H54 (cell line): Measurements from ENCODE around the gene IZUMO4.
A peak's percentile ranks its signal among the peaks of the same experiment; 100 is the strongest.

Experiments
- DNase-seq: peaks from one replicate; pipeline ENCODE4 v3.0.0; 2011; ENCODE audit warnings: low spot score, mixed read lengths; ENCODE audit not compliant: insufficient read length
- FAIRE-seq: peaks from 3 replicates; lab custom pipeline; 2011; peaks lifted over from hg19 to GRCh38; lab: Jason Lieb, UNC
- POLR2A ChIP-seq: IDR thresholded peaks from 2 replicates; pipeline ENCODE4 v1.6.1; 2011; ENCODE audit warnings: low read depth, mild to moderate bottlenecking, low read length

Gene IZUMO4

DNA sequence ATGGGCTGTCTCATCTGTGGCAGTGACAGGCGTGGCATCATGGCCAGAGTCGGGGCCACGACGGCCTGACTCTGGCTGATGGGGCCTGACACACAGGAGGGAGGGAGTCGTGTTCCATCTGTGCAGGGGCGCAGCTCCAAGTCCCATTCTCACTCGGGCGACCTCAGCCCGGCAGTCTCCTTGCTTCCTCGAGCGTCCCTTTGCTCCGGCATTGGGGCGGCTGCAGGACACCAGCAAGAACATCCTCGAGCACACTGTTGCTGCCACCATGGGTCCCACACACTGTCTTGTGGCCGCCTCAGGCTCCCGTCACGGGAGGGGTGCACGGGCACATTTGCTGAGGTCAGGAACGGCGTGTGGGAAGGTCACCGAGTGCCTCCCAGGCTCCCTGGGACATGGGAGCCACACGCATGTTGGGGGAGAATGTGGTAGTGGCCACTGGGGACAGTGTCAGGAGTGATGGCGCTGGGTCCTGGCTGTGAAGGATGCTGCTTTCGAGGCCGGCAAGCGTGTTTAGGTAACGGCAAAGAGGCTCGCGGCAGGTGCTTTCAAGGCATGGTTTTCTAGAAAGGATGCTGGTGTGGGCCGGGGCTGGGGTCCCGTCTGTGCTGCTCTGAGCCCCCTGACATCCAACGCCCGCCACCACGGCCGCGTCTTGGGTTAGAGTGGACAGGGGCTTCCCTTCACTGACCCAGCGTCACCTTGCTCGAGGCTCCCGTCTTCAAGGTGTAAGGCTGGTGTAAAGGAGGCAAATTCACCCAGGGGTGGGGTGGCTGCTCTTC, 3.4 kb downstream of the IZUMO4 start:
- DNase-seq = no peak
- TF ChIP-seq POLR2A = no peak
- no peak for FAIRE-seq

- DNase-seq (no peak), FAIRE-seq (no peak)
- TF ChIP-seq POLR2A = no peak
Measured at GRCh38 chr19:2100719-2101061, 4.0 kb downstream of the IZUMO4 start.

- DNase-seq = no peak
- no peak for FAIRE-seq
- TF ChIP-seq POLR2A = no peak
Measured at GRCh38 chr19:2101417-2102335, 5.0 kb downstream of the IZUMO4 start.

DNA sequence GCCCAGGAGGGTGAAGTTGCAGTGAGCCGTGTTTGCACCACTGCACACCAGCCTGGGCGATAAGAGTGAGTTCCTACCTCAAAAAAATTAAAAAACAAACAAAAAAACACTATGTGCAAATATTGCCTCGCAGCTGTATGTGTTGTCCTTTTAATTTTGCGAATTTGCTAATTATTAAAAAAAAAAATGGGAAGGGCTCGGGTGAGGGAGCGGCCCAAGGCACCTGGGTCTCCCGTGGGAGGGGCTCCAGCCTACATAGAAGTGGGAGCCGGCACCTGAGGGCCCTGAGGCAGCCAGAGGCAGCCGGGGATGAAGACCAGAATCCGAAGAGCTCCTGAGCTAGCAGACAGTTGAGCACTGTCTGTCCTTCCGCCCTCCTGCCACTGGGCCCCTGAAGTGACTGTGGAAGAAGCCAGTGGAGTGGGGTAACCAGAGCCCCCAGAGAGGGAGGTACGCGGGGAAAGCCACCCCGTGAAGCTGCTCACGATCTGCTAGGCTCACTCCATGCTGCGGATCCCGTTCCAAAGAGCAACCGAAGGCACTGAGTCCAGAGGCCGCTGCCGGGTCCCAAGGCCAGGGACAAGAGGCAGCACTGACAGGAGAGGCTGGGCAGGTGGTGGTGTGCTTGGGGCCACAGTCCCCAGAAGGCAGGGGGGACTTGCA, 6.5 kb downstream of the IZUMO4 start:
- no peak for DNase-seq
- FAIRE-seq = no peak
- TF ChIP-seq POLR2A = no peak

DNA sequence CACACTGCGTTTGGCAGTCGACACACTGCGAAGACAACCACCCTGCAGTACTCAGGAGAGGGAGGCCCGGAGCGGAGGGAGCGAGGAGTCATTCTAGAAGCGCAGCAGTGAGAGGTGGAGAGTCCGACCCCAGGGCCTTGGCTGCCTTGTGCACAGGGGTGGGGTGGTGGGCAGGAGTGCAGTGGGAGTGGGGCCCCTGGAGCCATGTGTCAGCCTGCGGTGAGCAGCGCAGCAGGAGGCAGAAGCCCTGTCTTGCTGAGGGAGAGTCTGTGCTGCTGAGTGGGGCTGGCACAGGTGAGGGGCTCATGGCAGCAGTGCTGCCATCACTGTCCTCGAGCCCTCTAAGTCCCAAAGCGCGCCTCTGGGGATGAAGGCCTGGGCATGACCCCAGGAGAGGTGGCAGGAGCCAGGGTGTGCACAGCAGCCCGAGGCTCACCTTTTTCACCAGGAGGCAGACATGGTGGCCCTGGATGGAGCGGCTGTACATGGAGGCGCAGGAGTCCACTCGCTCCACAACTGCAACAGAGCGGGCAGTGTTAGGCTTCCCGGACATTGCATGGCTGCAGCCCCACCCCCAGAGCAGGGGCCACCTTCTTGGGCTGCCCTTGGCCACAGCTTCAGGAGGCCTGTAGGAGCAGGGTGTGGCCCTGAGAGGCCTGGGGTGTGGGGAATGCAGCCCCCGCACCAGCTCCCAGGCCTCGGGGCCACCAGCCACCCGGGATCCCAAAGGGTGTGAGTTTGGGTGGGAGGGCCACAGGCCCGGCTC, 11.7 kb downstream of the IZUMO4 start:
- no peak for TF ChIP-seq POLR2A
- DNase-seq (no peak), FAIRE-seq (no peak)

GRCh38 chr19:2109046-2109864, 12.5 kb downstream of the IZUMO4 start:
- no peak for TF ChIP-seq POLR2A
- no peak for DNase-seq
- FAIRE-seq = no peak

GRCh38 chr19:2110822-2111221, 14.1 kb downstream of the IZUMO4 start:
- TF ChIP-seq POLR2A = no peak
- FAIRE-seq (no peak), DNase-seq (no peak)

- FAIRE-seq = no peak
- TF ChIP-seq POLR2A = no peak
Measured at GRCh38 chr19:2111425-2111824, 14.7 kb downstream of the IZUMO4 start.

DNA sequence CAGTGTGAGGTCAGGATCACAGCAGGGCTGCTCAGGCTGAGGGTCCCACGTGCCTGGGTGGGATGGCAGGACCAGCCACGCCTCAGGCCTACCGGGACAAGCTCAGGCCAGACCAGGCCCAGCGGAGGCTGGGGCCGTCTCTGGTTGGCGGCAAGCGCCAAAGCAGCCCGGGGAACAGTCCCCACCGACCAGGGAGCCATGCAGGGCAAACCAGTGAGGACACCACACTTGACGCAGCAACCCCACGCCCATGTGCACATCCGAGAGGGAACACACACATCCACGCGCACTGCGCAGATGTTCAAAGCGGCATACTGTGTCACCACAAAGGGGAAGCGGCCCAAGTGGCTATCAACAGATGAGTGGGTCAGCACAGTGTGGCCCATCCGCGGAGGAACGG, 15.2 kb downstream of the IZUMO4 start:
- TF ChIP-seq POLR2A = no peak
- DNase-seq (no peak), FAIRE-seq (no peak)

More at GRCh38 chr19:2111425-2111824, 14.7 kb downstream of the IZUMO4 start:
- no peak for DNase-seq

- no peak for FAIRE-seq
- no peak for DNase-seq
- no peak for TF ChIP-seq POLR2A
Measured at GRCh38 chr19:2112516-2113320, 16.0 kb downstream of the IZUMO4 start.

GRCh38 chr19:2113439-2114211, 16.9 kb downstream of the IZUMO4 start:
- FAIRE-seq = no peak
- TF ChIP-seq POLR2A = no peak
- DNase-seq = peak; percentile 66
